ENCODE results near the gene PHF21B. TPM values are rescaled to one million over a fixed set of nuclear protein-coding genes. Genes with fewer than 3 reads are reported as not detected.

PHF21B gene
- total and polyA plus RNA-seq, 2 of the 8 experiments (the other 6 are each of a cell fraction or from before 2014, with no cell fraction given): 19.3 to 68.1 TPM

GRCh38 chr22:44998296-44998695, 11.5 kb downstream of the PHF21B start:
- Histone ChIP-seq H3K4me2 (ENCODE audit: insufficient read depth in 1 of 2, low read depth in 2 of 2, low read length in 2 of 2) (no peak overlapping the region), H3K23ac (ENCODE audit: insufficient read length) (no peak overlapping the region), H2BK5ac (ENCODE audit: low read depth, low read length) (no peak overlapping the region), H3K27ac (ENCODE audit: low read depth, low read length) (no peak overlapping the region), H3K27me3 (replicated peaks in 1 of 4; ENCODE audit: control insufficient read depth in 3 of 4, extremely low read depth in 1 of 4, insufficient read depth in 3 of 4, low read length in 3 of 4) (no peaks in the 10 kb centered on the region), H3K36me3 (ENCODE audit: control insufficient read depth in 2 of 4, insufficient read depth in 4 of 4, low read length in 3 of 4) (peaks cover 4 to 78% (median 20%) of the 10 kb centered on the region in 4 experiments; a peak in 7 of 8 replicates), H2AK5ac (ENCODE audit: low read depth, low read length) (no peak overlapping the region), H2AFZ (ENCODE audit: low read length) (no peak overlapping the region), H3K79me2 (ENCODE audit: control insufficient read depth in 1 of 2, insufficient read depth in 2 of 2, low read length in 2 of 2) (peaks cover 60 to 100% of the 10 kb centered on the region in 2 experiments), H3K79me1 (ENCODE audit: low read depth, low read length) (peaks cover 34% of the 10 kb centered on the region), H3K18ac (ENCODE audit: extremely low read depth, low read length) (no peak overlapping the region), H3K14ac (ENCODE audit: insufficient read length) (no peak overlapping the region), H4K91ac (replicated peaks; ENCODE audit: insufficient read length, low read length) (no peak overlapping the region), H3K9me3 (ENCODE audit: insufficient read depth in 2 of 2, low read depth in 1 of 2, low read length in 1 of 2) (no peaks in the 10 kb centered on the region), H2BK12ac (ENCODE audit: low read depth, low read length) (no peak overlapping the region), H3K4ac (replicated peaks; ENCODE audit: insufficient read length, low read depth, low read length) (no peak overlapping the region), H4K8ac (ENCODE audit: extremely low read depth, insufficient read depth, low read length) (no peak overlapping the region), H3K4me1 (replicated peaks in 1 of 4; ENCODE audit: control insufficient read depth in 3 of 4, insufficient read depth in 4 of 4, low read length in 3 of 4) (peaks cover 0 to 30% (median 8%) of the 10 kb centered on the region in 4 experiments; a peak in 6 of 7 replicates), H2BK20ac (ENCODE audit: low read length) (no peak overlapping the region), H3K4me3 (ENCODE audit: extremely low read depth in 1 of 4, insufficient read depth in 2 of 4, low read depth in 3 of 4, low read length in 4 of 4) (no peak overlapping the region), H4K20me1 (replicated peaks in 1 of 2; ENCODE audit: control insufficient read depth in 1 of 2, insufficient read depth in 2 of 2, low read length in 2 of 2) (peaks cover 41 to 71% of the 10 kb centered on the region in 2 experiments), H3K23me2 (ENCODE audit: low read depth, low read length) (no peaks in the 10 kb centered on the region), H3K56ac (replicated peaks; ENCODE audit: insufficient read length, low read depth, low read length) (no peak overlapping the region), H2BK120ac (replicated peaks; ENCODE audit: low read depth, low read length) (no peak overlapping the region), H2BK15ac (ENCODE audit: low read length) (no peak overlapping the region), H4K5ac (ENCODE audit: insufficient read length, low read depth, low read length) (no peak overlapping the region), H3K9ac (replicated peaks in 1 of 4; ENCODE audit: extremely low read depth in 1 of 4, low read depth in 3 of 4, low read length in 3 of 4) (no peak overlapping the region)
- CTCF ChIA-PET (ENCODE audit: partially characterized antibody): interaction anchor here (0.6 to 1.9 kb wide), 3 partner anchors 22 to 106 kb away, joined by 3 to 6 read pairs (median 4); no protein-coding TSS in a partner anchor
- DNase-seq (ENCODE audit: low read depth in 1 of 2, low spot score in 2 of 2): no peak
- POLR2A ChIA-PET (ENCODE audit: partially characterized antibody): interaction anchor here (1.3 to 11.3 kb wide), 6 partner anchors 8 to 85 kb away, joined by 4 to 224 read pairs (median 34); partner anchors contain the start of gene PHF21B
- 92% methylated on average over 11 of the region's 11 CpGs; no CpG with 5 or more reads in 1 of the 2 experiments for WGBS, 2 experiments (ENCODE audit: extremely low coverage in 1 of 2, insufficient coverage in 1 of 2, insufficient read length in 1 of 2, insufficient replicate concordance in 2 of 2, low coverage in 1 of 2, low lambda C conversion rate in 2 of 2, missing lambda C conversion rate in 1 of 2)
- TF ChIP-seq HDAC2 (IDR thresholded peaks at IDR 0.05; ENCODE audit: borderline replicate concordance in 1 of 2, low read depth in 2 of 2, low read length in 2 of 2) (no peak), SP4 (IDR thresholded peaks at IDR 0.05; ENCODE audit: low read length) (no peak), ZNF274 (IDR thresholded peaks at IDR 0.05; ENCODE audit: borderline replicate concordance, extremely low read depth, low read length) (no peak)
- no peak for FAIRE-seq

Measured in H1 (cell line).